Measurements from ENCODE around the gene COQ7. TPM values are rescaled to one million over a fixed set of nuclear protein-coding genes. Genes with fewer than 3 reads are reported as not detected.
A peak's percentile ranks its signal among the peaks of the same experiment; 100 is the strongest.

COQ7 gene
- total RNA-seq, 1 experiment from 2014 or later: 26.6 TPM

GRCh38 chr16:19126300-19126699 lies 58.9 kb downstream of the COQ7 start:
- no peak overlapping the region for H2AFZ ChIP-seq (ENCODE audit: low read depth, low read length, poor library complexity, severe bottlenecking)
- no peaks in the 10 kb centered on the region for H3K36me3 ChIP-seq (ENCODE audit: control insufficient read depth in 1 of 2, insufficient read depth in 2 of 2, low read length in 2 of 2)
- H3K9ac ChIP-seq (ENCODE audit: low read length): no peak overlapping the region
- POLR2A ChIA-PET: no interaction called here
- no peaks in the 10 kb centered on the region for H3K79me2 ChIP-seq (ENCODE audit: insufficient read depth, low read length)
- RAD21 ChIA-PET (ENCODE audit: low non-redundant PET in 1 of 2, low total read pairs in 2 of 2, uncharacterized antibody in 2 of 2, unreplicated experiment in 2 of 2): no interaction called here
- TF ChIP-seq EZH2phosphoT487 (IDR thresholded peaks at IDR 0.05; ENCODE audit: borderline replicate concordance): no peak
- TF ChIP-seq MAX (IDR thresholded peaks at IDR 0.05): 0 out of 2 replicates have a peak, but pooled peaks have one; percentile 21
- no peaks in the 10 kb centered on the region for H4K20me1 ChIP-seq (ENCODE audit: insufficient read depth)
- CTCF ChIA-PET: interaction anchor here (1.1 kb wide), 1 partner anchor 12 kb away, joined by 3 read pairs; no protein-coding TSS in a partner anchor
- no peaks in the 10 kb centered on the region for H3K27me3 ChIP-seq (ENCODE audit: insufficient read depth, low read length)
- no peak overlapping the region for H3K4me3 ChIP-seq (replicated peaks in 1 of 2; ENCODE audit: low read depth in 1 of 2, low read length in 2 of 2)
- peaks cover 19 to 24% of the 10 kb centered on the region in 2 experiments for H3K4me1 ChIP-seq (ENCODE audit: control insufficient read depth in 1 of 2, insufficient read depth in 2 of 2, low read length in 2 of 2)
- no TSS peak for BruUV-seq (replicated peaks)
- H3K4me2 ChIP-seq (ENCODE audit: low read length): no peak overlapping the region
- intact Hi-C loops (cut with micrococcal nuclease): no loop called here
- ATAC-seq: no peak
- no peaks in the 10 kb centered on the region for H3K9me2 ChIP-seq (ENCODE audit: insufficient read depth)
- no peak for DNase-seq (ENCODE audit: low read depth, low spot score)
- peaks cover 0 to 11% of the 10 kb centered on the region in 2 experiments; a peak in 1 of 4 replicates for H3K9me3 ChIP-seq (ENCODE audit: control insufficient read depth in 1 of 2, insufficient read depth in 1 of 2, low read depth in 1 of 2, low read length in 2 of 2)
- H3K27ac ChIP-seq (ENCODE audit: low read depth, low read length): no peak overlapping the region

GRCh38 chr16:19127205-19127604 lies 59.8 kb downstream of the COQ7 start:
- Histone ChIP-seq H3K4me1 (ENCODE audit: control insufficient read depth in 1 of 2, insufficient read depth in 2 of 2, low read length in 2 of 2) (peaks cover 28 to 33% of the 10 kb centered on the region in 2 experiments), H3K27me3 (ENCODE audit: insufficient read depth, low read length) (no peaks in the 10 kb centered on the region), H3K79me2 (ENCODE audit: insufficient read depth, low read length) (no peaks in the 10 kb centered on the region), H3K9me3 (ENCODE audit: control insufficient read depth in 1 of 2, insufficient read depth in 1 of 2, low read depth in 1 of 2, low read length in 2 of 2) (peaks cover 0 to 11% of the 10 kb centered on the region in 2 experiments; a peak in 1 of 4 replicates), H3K27ac (ENCODE audit: low read depth, low read length) (no peak overlapping the region), H3K36me3 (ENCODE audit: control insufficient read depth in 1 of 2, insufficient read depth in 2 of 2, low read length in 2 of 2) (no peaks in the 10 kb centered on the region), H3K4me2 (ENCODE audit: low read length) (no peak overlapping the region), H3K9ac (ENCODE audit: low read length) (no peak overlapping the region), H2AFZ (ENCODE audit: low read depth, low read length, poor library complexity, severe bottlenecking) (no peak overlapping the region), H3K9me2 (ENCODE audit: insufficient read depth) (no peaks in the 10 kb centered on the region), H3K4me3 (replicated peaks in 1 of 2; ENCODE audit: low read depth in 1 of 2, low read length in 2 of 2) (no peak overlapping the region), H4K20me1 (ENCODE audit: insufficient read depth) (no peaks in the 10 kb centered on the region)
- ATAC-seq: no peak
- CTCF ChIA-PET: interaction anchor here (1.2 kb wide), 1 partner anchor 12 kb away, joined by 3 read pairs; no protein-coding TSS in a partner anchor
- no peak for DNase-seq (ENCODE audit: low read depth, low spot score)
- intact Hi-C loops (cut with micrococcal nuclease): no loop called here
- RAD21 ChIA-PET (ENCODE audit: low non-redundant PET in 1 of 2, low total read pairs in 2 of 2, uncharacterized antibody in 2 of 2, unreplicated experiment in 2 of 2): no interaction called here
- POLR2A ChIA-PET: no interaction called here
- TF ChIP-seq MAX (IDR thresholded peaks at IDR 0.05) (no peak), SIN3A (IDR thresholded peaks at IDR 0.05; ENCODE audit: low read depth) (no peak), SP1 (IDR thresholded peaks at IDR 0.05; ENCODE audit: low read depth) (no peak), EZH2 (IDR thresholded peaks at IDR 0.05) (no peak), EZH2phosphoT487 (IDR thresholded peaks at IDR 0.05; ENCODE audit: borderline replicate concordance) (no peak), ZFX (IDR thresholded peaks at IDR 0.05) (no peak), YY1 (IDR thresholded peaks at IDR 0.05; ENCODE audit: extremely low read depth, insufficient replicate concordance, low read depth, low read length) (no peak)
- no TSS peak for BruUV-seq (replicated peaks)
